ENCODE data around the gene NVL.

GRCh38 chr1:224266915-224267856 lies 62.8 kb downstream of the NVL start:
- TF ChIP-seq YY1 (IDR thresholded peaks at IDR 0.05; ENCODE audit: low read depth, low read length) (no peak), JUN (IDR thresholded peaks at IDR 0.05; ENCODE audit: low read depth, low read length) (no peak), CTCF (IDR thresholded peaks at IDR 0.05; ENCODE audit: control extremely low read depth in 1 of 3, insufficient read depth in 1 of 3, low read depth in 1 of 3, low read length in 3 of 3) (no peak), CREB1 (IDR thresholded peaks at IDR 0.05) (no peak), JUND (IDR thresholded peaks at IDR 0.05; ENCODE audit: low read length) (no peak), POLR2A (IDR thresholded peaks at IDR 0.05; ENCODE audit: control extremely low read depth in 1 of 2, low read depth in 2 of 2, low read length in 2 of 2) (no peak), NANOG (IDR thresholded peaks at IDR 0.05; ENCODE audit: insufficient read depth, low read depth, low read length, poor library complexity, severe bottlenecking) (no peak), POLR2AphosphoS5 (IDR thresholded peaks at IDR 0.05; ENCODE audit: low read depth, low read length) (no peak), TAF1 (IDR thresholded peaks at IDR 0.05; ENCODE audit: low read depth, low read length) (no peak), RAD21 (IDR thresholded peaks at IDR 0.05 in 1 of 2, conservative IDR thresholded peaks at IDR 0.05 in 1 of 2; ENCODE audit: low read depth in 2 of 2, low read length in 2 of 2) (no peak), ATF3 (IDR thresholded peaks at IDR 0.05; ENCODE audit: insufficient read depth, low read depth, low read length) (no peak), FOSL1 (IDR thresholded peaks at IDR 0.05; ENCODE audit: insufficient read depth, low read depth, low read length) (no peak)

Data from H1 (cell line).